Lung (tissue), 12 donors: ENCODE measurements around the gene TMEM40. TPM values are rescaled to one million over a fixed set of nuclear protein-coding genes. Genes with fewer than 3 reads are reported as not detected.

Source experiments
- ATAC-seq: fragments of 200-7000 bp; cut with Tn5 transposase; one replicate; pipeline ENCODE4 v1.9.1; 2020; ENCODE audit warnings: moderate number of reproducible peaks; ENCODE audit not compliant: insufficient read depth, low FRiP score
- DNase-seq, 3 donors: peaks; one replicate each; pipeline ENCODE4 v3.0.0-alpha.2; 2013 to 2017
- H3K27ac ChIP-seq, 2 donors: one replicate each; pipeline ENCODE4 v1.5.1; 2013; ENCODE audit warnings: mild to moderate bottlenecking in 2 of 2, moderate library complexity in 2 of 2, control low read depth in 1 of 2, inconsistent platforms in 1 of 2, low read depth in 1 of 2, low read length in 1 of 2
- H3K27me3 ChIP-seq, 3 donors: one replicate each; pipeline ENCODE4 v1.5.1; 2013; ENCODE audit warnings: low read length in 2 of 3; ENCODE audit not compliant: control insufficient read depth in 3 of 3, insufficient read depth in 3 of 3
- H3K36me3 ChIP-seq, 4 donors: one replicate each; pipeline ENCODE4 v1.5.1; 2013; ENCODE audit warnings: low read length in 4 of 4, mild to moderate bottlenecking in 1 of 4, moderate library complexity in 1 of 4; ENCODE audit not compliant: control insufficient read depth in 4 of 4, insufficient read depth in 4 of 4
- H3K4me1 ChIP-seq, 5 donors: one replicate each; pipeline ENCODE4 v1.5.1; 2013; ENCODE audit warnings: low read length in 5 of 5, mild to moderate bottlenecking in 2 of 5, moderate library complexity in 1 of 5; ENCODE audit not compliant: control insufficient read depth in 5 of 5, insufficient read depth in 5 of 5
- H3K4me3 ChIP-seq: one replicate; pipeline ENCODE4 v1.5.1; 2013; ENCODE audit warnings: mild to moderate bottlenecking, control low read depth, moderate library complexity
- H3K9ac ChIP-seq, 2 donors: one replicate each; pipeline ENCODE4 v1.5.1; 2013; ENCODE audit warnings: low read length in 2 of 2, control low read depth in 1 of 2; ENCODE audit not compliant: insufficient read depth in 1 of 2
- H3K9me3 ChIP-seq, 4 donors: one replicate each; pipeline ENCODE4 v1.5.1; 2013; ENCODE audit warnings: low read length in 3 of 4, mild to moderate bottlenecking in 1 of 4, moderate library complexity in 1 of 4; ENCODE audit not compliant: control insufficient read depth in 4 of 4, insufficient read depth in 3 of 4
- WGBS, 2 donors: extraction: QIAGEN DNeasy Blood & Tissue Kit; methylation state at CpG; one replicate each; pipeline ENCODE4 v1.1.7; 2013; 5-methylcytosine and 5-hydroxymethylcytosine counted together
- polyA plus RNA-seq, 2 donors: library from polyadenylated mRNA; stranded (reverse); fragments of 200-250 nt; gene quantifications; one replicate each; pipeline ENCODE4 v1.2.1, GENCODE V29; 2013
- total RNA-seq, 2 donors: library from RNA; depleted of rRNA in 1 of 2; stranded (reverse); fragments of >200 nt in 1 of 2; gene quantifications; one replicate each; pipeline ENCODE4 v1.2.1, GENCODE V29; 2014 to 2021
- TF ChIP-seq, protein P1 (sequence below): IDR thresholded peaks from 2 replicates; pipeline ENCODE4 v1.5.1; 2012; ENCODE audit warnings: mild to moderate bottlenecking; ENCODE audit errors: control extremely low read depth, extremely low read depth
- donor health status: control.
- donor health status: control.
- donor health status: Bipolar disorder and iron deficiency.
- donor health status: healthy.
- donor health status: DM: yes; HTN: yes; CAD: no.

Gene TMEM40
- total and polyA plus RNA-seq, 4 donors = 2.0 to 6.0 (median 4.0) TPM

DNA sequence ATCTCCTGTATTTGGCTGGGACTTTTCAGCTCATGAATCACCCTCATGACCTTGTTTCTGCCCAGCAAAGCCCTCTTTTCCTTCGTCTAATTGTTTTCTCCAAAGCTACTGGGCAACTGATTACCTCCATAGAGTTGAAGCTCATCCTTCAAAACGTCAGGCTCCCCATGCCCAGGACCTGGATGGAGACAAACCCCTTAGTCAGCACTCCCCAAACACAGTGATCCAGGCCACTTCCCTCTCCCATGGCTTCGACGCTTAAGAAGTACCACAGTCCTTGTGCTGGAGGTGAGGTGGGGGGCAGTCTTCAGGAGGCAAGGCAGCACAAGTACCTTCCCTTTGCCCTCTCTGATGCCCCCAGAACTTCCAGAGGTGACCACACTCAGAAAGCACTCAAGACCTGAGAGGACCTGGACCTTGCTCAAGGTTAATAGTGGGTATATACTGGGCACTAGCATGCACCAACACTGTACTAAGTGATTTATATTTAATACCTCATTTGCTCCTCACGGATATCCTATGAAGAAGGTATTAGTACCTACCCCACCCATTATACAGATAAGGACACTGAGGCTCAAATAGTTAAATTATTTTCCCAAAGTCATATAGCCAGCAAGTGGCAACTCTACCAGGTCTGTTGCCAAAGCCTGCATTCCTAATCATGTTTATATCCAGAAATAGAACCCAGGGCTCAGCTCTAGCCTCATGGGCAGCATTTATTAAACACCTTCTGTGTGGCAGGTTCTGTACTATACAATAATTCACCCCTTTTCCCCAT, 16.5 kb downstream of the TMEM40 start:
- H3K9ac ChIP-seq = no peak overlapping the region
- ATAC-seq = no peak
- TF ChIP-seq, protein P1, sequence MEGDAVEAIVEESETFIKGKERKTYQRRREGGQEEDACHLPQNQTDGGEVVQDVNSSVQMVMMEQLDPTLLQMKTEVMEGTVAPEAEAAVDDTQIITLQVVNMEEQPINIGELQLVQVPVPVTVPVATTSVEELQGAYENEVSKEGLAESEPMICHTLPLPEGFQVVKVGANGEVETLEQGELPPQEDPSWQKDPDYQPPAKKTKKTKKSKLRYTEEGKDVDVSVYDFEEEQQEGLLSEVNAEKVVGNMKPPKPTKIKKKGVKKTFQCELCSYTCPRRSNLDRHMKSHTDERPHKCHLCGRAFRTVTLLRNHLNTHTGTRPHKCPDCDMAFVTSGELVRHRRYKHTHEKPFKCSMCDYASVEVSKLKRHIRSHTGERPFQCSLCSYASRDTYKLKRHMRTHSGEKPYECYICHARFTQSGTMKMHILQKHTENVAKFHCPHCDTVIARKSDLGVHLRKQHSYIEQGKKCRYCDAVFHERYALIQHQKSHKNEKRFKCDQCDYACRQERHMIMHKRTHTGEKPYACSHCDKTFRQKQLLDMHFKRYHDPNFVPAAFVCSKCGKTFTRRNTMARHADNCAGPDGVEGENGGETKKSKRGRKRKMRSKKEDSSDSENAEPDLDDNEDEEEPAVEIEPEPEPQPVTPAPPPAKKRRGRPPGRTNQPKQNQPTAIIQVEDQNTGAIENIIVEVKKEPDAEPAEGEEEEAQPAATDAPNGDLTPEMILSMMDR = no peak
- DNase-seq = no peak
- WGBS, 2 donors = 76 to 82% methylated on average over 5 of the region's 5 CpGs
- no peak overlapping the region for H3K4me3 ChIP-seq
- no peaks in the 10 kb centered on the region for H3K27me3 ChIP-seq
- peaks cover 0 to 2% (median 0%) of the 10 kb centered on the region in 5 donors for H3K4me1 ChIP-seq
- no peaks in the 10 kb centered on the region for H3K9me3 ChIP-seq
- H3K27ac ChIP-seq = no peak overlapping the region
- H3K36me3 ChIP-seq = no peaks in the 10 kb centered on the region

DNA sequence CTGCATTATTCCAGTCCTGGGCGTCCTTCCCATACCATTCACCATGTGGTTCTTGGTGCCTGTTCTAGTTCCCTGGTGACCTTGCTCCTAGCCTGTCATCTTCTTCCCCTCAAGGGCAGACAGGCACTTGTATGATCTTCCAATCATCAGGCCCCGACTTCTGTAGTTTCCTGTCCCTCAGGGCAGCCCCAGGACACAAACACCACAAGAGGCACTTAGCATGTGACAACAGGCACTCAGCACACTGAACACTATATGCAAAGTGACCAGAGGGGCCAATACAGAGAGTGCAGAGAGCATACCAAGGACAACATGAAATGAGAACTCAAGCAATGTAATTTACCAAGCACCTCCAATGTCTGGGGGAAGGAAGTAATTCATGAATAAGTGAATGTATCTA, 17.9 kb downstream of the TMEM40 start:
- ATAC-seq (no peak), DNase-seq (no peak)
- Histone ChIP-seq H3K36me3 (no peaks in the 10 kb centered on the region), H3K27me3 (no peaks in the 10 kb centered on the region), H3K4me3 (no peak overlapping the region), H3K9ac (no peak overlapping the region), H3K9me3 (no peaks in the 10 kb centered on the region), H3K4me1 (no peaks in the 10 kb centered on the region), H3K27ac (no peak overlapping the region)
- TF ChIP-seq, protein P1 = no peak
- WGBS, 2 donors = 66 to 84% methylated on average over 2 of the region's 2 CpGs

DNA sequence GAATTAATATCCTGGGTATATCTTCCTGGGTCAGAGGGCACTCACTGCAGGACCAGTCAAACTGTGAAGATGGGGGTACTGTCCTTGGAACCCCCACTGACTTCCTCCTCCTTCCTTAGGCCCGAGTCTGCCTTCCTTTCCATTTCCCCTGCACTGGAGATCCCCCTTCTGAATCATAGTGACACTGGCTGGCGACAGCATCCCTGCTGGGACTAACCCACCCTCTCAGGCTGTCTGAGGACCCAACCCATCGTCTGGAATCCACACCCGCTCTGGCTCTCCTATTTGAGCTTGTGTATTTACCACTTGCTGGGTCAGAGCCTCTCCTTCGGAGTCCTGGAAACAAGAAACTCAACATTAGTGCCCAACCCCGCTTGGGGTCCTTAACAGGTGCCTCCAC, 21.2 kb downstream of the TMEM40 start:
- Histone ChIP-seq H3K4me3 (no peak overlapping the region), H3K4me1 (no peaks in the 10 kb centered on the region), H3K9me3 (no peaks in the 10 kb centered on the region), H3K9ac (no peak overlapping the region), H3K27ac (no peak overlapping the region), H3K36me3 (no peaks in the 10 kb centered on the region), H3K27me3 (no peaks in the 10 kb centered on the region)
- ATAC-seq (no peak), DNase-seq (no peak)
- TF ChIP-seq, protein P1 = no peak
- WGBS, 2 donors = 66 to 74% methylated on average over 6 of the region's 6 CpGs
